Psoas muscle (tissue), 8 donors: ENCODE measurements around the gene BCAR3. TPM values are rescaled to one million over a fixed set of nuclear protein-coding genes. Genes with fewer than 3 reads are reported as not detected.
A peak's percentile ranks its signal among the peaks of the same experiment; 100 is the strongest.

Experiments used
- ATAC-seq, 4 donors: fragments of 200-7000 bp; cut with Tn5 transposase; one replicate each; pipeline ENCODE4 v1.9.1; 2020; ENCODE audit warnings: moderate library complexity in 3 of 4, mild to moderate bottlenecking in 2 of 4
- DNase-seq, 2 donors: peaks; one replicate each; pipeline ENCODE4 v3.0.0-alpha.2; 2020
- H3K27ac ChIP-seq: fragments of 200-600 bp; one replicate; pipeline ENCODE4 v1.8.0; 2022
- H3K27me3 ChIP-seq, 3 donors: fragments of 200-600 bp in 1 of 3; one replicate each; pipeline versions ENCODE4 v1.6.1 to v1.8.0; 2013 to 2022; ENCODE audit warnings: low read length in 2 of 3, mild to moderate bottlenecking in 2 of 3, moderate library complexity in 1 of 3; ENCODE audit not compliant: insufficient read depth in 3 of 3
- H3K36me3 ChIP-seq, 2 donors: fragments of 200-600 bp in 1 of 2; one replicate each; pipeline versions ENCODE4 v1.6.1 to v1.8.0; 2013 to 2022; ENCODE audit warnings: low read depth in 1 of 2, mild to moderate bottlenecking in 1 of 2, moderate library complexity in 1 of 2; ENCODE audit not compliant: insufficient read depth in 1 of 2
- H3K4me1 ChIP-seq: fragments of 200-600 bp; one replicate; pipeline ENCODE4 v1.8.0; 2022
- H3K4me3 ChIP-seq: fragments of 200-600 bp; one replicate; pipeline ENCODE4 v1.8.0; 2022; ENCODE audit warnings: mild to moderate bottlenecking
- H3K9me3 ChIP-seq: fragments of 200-600 bp; one replicate; pipeline ENCODE4 v1.8.0; 2022
- WGBS, 3 donors: extraction: QIAGEN DNeasy Blood & Tissue Kit; methylation state at CpG; one replicate each; pipeline versions ENCODE4 v1.1.6 to v1.1.7; 2013; 5-methylcytosine and 5-hydroxymethylcytosine counted together
- intact Hi-C, 2 donors: fragments of 100-400 bp; cut with DNase I; formaldehyde crosslinking; loops; one replicate each; pipeline versions ENCODE4 v1.11.0 to v1.14.2; 2022
- polyA plus RNA-seq, 3 donors: library from polyadenylated mRNA; stranded (reverse); fragments of 200-250 nt; gene quantifications; one replicate each; pipeline ENCODE4 v1.2.3, GENCODE V29; 2013
- total RNA-seq, 4 donors: library from RNA; stranded (reverse); fragmentation: NEBNext Ultra II Directional in 2 of 4; extraction: Animal tissue kit (Norgen Biotek cat#: 25700) in 2 of 4; gene quantifications; one replicate each; pipeline versions ENCODE4 v1.2.1 to v1.2.4, GENCODE V29; 2021 to 2023
- TF ChIP-seq, protein P1 (sequence below): fragments of 200-600 bp; IDR thresholded peaks from one replicate; pipeline ENCODE4 v1.8.0; 2022; ENCODE audit warnings: antibody characterized with exemption
- donor health status: healthy with polysubstance abuse.
- donor health status: DM: no; HTN: no; CAD: no; lungs with moderate emphysema.
- donor health status: Bipolar disorder and iron deficiency.
- donor health status: healthy.
- donor health status: DM: yes; HTN: yes; CAD: no.
- donor health status: DM: no; HTN: no; CAD: no.
- donor health status: DM: no; HTN: no; CAD: no.
- donor health status: DM: yes; HTN: yes; CAD: no.

BCAR3 gene
- total and polyA plus RNA-seq, 7 donors: 15.8 to 64.1 (median 18.4) TPM

DNA sequence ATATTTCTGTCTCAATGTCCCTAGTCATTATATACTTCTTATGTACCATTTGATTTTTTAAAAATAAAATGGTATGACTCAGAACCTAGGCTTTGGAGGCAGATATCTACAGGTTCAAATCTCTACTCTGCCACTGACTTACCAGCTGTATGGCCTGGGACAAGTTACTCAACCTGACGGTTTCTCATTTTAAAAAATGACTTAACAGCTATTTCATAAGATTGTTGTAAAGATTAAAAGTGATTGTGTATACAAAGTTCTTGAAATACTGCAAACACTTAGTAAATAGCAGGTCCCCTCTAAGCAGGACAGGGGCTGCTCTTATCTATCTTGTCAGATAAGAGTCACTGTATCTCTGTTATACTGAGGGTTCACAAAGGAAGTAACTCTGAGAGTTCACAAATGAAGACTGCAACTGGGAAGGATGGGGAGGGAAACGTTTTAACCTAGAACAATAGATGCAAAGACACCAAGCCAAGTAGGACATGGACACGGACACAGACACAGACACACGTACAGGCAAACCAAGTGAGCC, 2.6 kb downstream of the BCAR3 start:
- no peaks in the 10 kb centered on the region for H3K27me3 ChIP-seq
- H3K4me3 ChIP-seq: no peak overlapping the region
- H3K9me3 ChIP-seq: no peaks in the 10 kb centered on the region
- intact Hi-C loops: no loop called here
- 49 to 66% (median 52%) methylated on average over 4 of the region's 4 CpGs for WGBS, 3 donors
- no peak overlapping the region for H3K27ac ChIP-seq
- H3K4me1 ChIP-seq: peaks cover 19% of the 10 kb centered on the region
- peaks cover 0 to 6% of the 10 kb centered on the region in 2 donors for H3K36me3 ChIP-seq
- no peak for ATAC-seq
- DNase-seq: no peak
- TF ChIP-seq, protein P1, sequence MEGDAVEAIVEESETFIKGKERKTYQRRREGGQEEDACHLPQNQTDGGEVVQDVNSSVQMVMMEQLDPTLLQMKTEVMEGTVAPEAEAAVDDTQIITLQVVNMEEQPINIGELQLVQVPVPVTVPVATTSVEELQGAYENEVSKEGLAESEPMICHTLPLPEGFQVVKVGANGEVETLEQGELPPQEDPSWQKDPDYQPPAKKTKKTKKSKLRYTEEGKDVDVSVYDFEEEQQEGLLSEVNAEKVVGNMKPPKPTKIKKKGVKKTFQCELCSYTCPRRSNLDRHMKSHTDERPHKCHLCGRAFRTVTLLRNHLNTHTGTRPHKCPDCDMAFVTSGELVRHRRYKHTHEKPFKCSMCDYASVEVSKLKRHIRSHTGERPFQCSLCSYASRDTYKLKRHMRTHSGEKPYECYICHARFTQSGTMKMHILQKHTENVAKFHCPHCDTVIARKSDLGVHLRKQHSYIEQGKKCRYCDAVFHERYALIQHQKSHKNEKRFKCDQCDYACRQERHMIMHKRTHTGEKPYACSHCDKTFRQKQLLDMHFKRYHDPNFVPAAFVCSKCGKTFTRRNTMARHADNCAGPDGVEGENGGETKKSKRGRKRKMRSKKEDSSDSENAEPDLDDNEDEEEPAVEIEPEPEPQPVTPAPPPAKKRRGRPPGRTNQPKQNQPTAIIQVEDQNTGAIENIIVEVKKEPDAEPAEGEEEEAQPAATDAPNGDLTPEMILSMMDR: no peak

DNA sequence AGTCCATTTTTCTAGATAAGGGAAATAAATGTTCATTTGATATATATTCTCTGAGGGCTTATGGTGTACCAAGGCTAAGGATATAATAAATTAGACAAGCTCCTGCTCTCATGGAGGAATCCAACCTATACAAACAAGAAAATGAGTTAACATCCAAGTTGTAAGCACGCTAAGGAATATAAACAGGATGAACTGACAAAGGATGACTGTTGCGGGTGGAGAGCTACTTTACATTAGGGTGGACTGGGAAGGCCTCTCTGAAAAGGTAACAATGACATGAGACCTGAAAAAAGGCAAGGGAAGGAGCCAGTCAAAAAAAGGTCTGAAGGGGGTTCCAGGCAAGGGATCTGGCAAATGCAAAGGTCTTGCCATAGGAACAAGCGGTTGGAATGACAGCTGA, 3.1 kb downstream of the BCAR3 start:
- intact Hi-C loops: no loop called here
- Histone ChIP-seq H3K9me3 (no peaks in the 10 kb centered on the region), H3K36me3 (peaks cover 0 to 9% of the 10 kb centered on the region in 2 donors), H3K27me3 (no peaks in the 10 kb centered on the region), H3K27ac (no peak overlapping the region), H3K4me3 (no peak overlapping the region), H3K4me1 (peaks cover 21% of the 10 kb centered on the region)
- TF ChIP-seq, protein P1: no peak
- 89 to 98% (median 97%) methylated on average over 3 of the region's 3 CpGs for WGBS, 3 donors
- no peak for DNase-seq
- ATAC-seq: no peak

DNA sequence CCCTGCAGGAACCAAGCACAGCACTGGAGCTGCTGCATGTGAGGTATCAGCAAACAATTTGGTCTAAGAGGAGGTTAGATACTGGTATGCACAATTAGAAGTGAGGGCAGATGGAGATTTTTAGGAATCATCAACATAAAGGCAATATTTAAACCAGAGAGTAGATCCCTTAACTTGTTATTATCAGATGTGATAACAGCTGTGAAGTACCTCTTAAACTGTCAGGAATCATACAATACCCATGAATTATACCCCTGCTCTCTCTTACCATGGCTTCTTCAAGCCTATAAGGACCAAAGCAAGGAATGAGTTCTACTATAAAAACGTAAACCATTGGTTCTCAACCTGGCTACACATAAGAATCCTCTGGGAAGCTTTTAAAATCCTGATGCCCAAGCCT, 3.9 kb downstream of the BCAR3 start:
- 65 to 92% (median 78%) methylated on average over 1 of the region's 1 CpG for WGBS, 3 donors
- Histone ChIP-seq H3K27me3 (no peaks in the 10 kb centered on the region), H3K36me3 (peaks cover 0 to 9% of the 10 kb centered on the region in 2 donors), H3K27ac (no peak overlapping the region), H3K4me1 (peaks cover 28% of the 10 kb centered on the region), H3K9me3 (no peaks in the 10 kb centered on the region), H3K4me3 (no peak overlapping the region)
- no peak for DNase-seq
- TF ChIP-seq, protein P1: no peak
- no peak for ATAC-seq
- intact Hi-C loops: no loop called here

DNA sequence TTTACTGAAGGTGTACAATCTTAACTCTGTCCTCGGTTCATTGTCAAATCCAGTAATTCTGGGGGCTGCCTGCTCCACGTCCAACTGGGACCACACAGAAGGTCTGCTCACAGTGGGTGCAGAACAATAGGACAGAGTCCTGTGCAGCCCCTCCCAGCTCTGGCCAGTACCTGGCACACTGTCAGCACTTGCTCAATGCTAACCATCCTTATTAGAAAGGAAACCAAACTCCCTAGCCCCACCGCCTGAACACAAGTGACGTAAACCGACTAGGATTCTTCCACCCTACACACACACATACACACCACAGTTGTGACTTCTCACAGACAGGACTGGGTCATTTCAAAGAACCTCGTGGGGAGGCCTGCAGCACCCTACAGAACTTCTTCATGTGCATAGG, 5.2 kb downstream of the BCAR3 start:
- H3K9me3 ChIP-seq: no peaks in the 10 kb centered on the region
- no peak overlapping the region for H3K4me3 ChIP-seq
- WGBS, 3 donors: 50 to 54% (median 52%) methylated on average over 6 of the region's 6 CpGs
- ATAC-seq (no peak), DNase-seq (peak; percentile 36 to 63)
- peaks cover 34% of the 10 kb centered on the region for H3K4me1 ChIP-seq
- TF ChIP-seq, protein P1: no peak
- intact Hi-C loops: no loop called here
- H3K27ac ChIP-seq: no peak overlapping the region
- H3K36me3 ChIP-seq: peaks cover 0 to 9% of the 10 kb centered on the region in 2 donors
- no peaks in the 10 kb centered on the region for H3K27me3 ChIP-seq

DNA sequence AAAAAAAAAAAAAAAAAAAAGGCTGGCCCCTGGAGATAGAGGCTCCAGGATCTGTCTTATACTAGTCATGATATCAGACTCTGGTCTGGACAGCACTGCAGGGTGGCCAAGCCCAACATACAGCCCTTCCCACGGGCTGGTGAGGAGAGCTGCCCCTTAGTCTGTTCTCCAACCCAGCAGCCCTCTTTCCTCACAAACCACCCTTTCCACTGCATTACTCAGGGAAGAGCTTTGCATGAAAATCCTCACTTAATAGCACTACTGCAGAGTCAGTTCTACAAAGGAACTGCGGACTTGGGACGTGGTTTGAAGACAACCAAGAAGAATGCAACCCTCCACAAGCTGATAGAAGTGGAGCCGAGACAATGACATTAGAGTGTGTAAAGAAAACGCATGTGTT, 5.7 kb downstream of the BCAR3 start:
- intact Hi-C loops: no loop called here
- 65 to 75% (median 72%) methylated on average over 5 of the region's 5 CpGs for WGBS, 3 donors

More for the DNA sequence above, 5.7 kb downstream of the BCAR3 start:
- Histone ChIP-seq H3K4me3 (no peak overlapping the region), H3K27ac (no peak overlapping the region), H3K27me3 (no peaks in the 10 kb centered on the region), H3K9me3 (no peaks in the 10 kb centered on the region), H3K4me1 (peaks cover 38% of the 10 kb centered on the region), H3K36me3 (peaks cover 0 to 9% of the 10 kb centered on the region in 2 donors)
- TF ChIP-seq, protein P1: no peak
- ATAC-seq (no peak), DNase-seq (no peak)
